ENCODE results near the gene MILR1.

DNA sequence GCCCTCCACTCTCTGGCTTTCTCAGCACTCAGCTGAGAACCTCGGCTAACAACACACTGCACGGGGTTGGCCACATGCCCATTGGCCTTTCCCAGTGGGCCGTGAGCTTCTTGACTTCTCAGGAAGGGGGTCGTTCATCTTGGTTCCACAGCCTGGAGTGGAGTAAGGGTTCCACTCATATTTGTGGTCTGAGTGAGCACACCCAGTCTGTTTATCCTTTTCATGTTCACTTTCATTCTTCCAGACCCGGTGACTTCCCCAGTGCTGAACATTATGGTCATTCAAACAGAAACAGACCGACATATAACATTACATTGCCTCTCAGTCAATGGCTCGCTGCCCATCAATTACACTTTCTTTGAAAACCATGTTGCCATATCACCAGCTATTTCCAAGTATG, 8.2 kb downstream of the MILR1 start:
- no peak for TF ChIP-seq EZH2 (IDR thresholded peaks at IDR 0.05)
- TF ChIP-seq FOXP2 (optimal IDR thresholded peaks at IDR 0.05; ENCODE audit: control extremely low read depth, extremely low read length, insufficient read depth) = no peak

Measured in SK-N-MC (cell line).